SK-N-SH (cell line): ENCODE results near the gene PALM.
"Not testable (repeated sequence)": the region's sequence is repeated elsewhere in the genome, so short reads cannot be mapped to it uniquely, and the experiment has no call there.

Experiments used
- CTCF ChIP-seq: fragments of 200-600 bp; sonication (generic); IDR thresholded peaks from 2 replicates; pipeline ENCODE4 v1.6.1; 2017; ENCODE audit warnings: antibody characterized with exemption, mild to moderate bottlenecking, moderate library complexity
- EP300 ChIP-seq, 2 experiments: IDR thresholded peaks; 2 replicates each; pipeline versions ENCODE4 v1.4.0 to v1.6.1; 2012; ENCODE audit warnings: borderline replicate concordance in 1 of 2, low read depth in 1 of 2, low read length in 1 of 2
- JUND ChIP-seq: IDR thresholded peaks from 2 replicates; pipeline ENCODE4 v1.4.0; 2012
- NFIC ChIP-seq: IDR thresholded peaks from 2 replicates; pipeline ENCODE4 v1.4.0; 2012; ENCODE audit warnings: borderline replicate concordance
- SMC3 ChIP-seq: IDR thresholded peaks from 2 replicates; pipeline ENCODE4 v1.6.1; 2012; ENCODE audit warnings: low read depth, low read length, improper control_type of control experiment
- ZBTB33 ChIP-seq: IDR thresholded peaks from 2 replicates; pipeline ENCODE4 v1.4.0; 2012; ENCODE audit warnings: low read depth, borderline replicate concordance
- TF ChIP-seq, protein P1 (sequence below): IDR thresholded peaks from 2 replicates; pipeline ENCODE4 v1.6.1; 2012; ENCODE audit warnings: mild to moderate bottlenecking, low read depth, low read length, moderate library complexity
- TF ChIP-seq, protein P2 (sequence below): fragments of 150-350 bp; IDR thresholded peaks from 2 replicates; pipeline ENCODE4 v1.6.1; 2017; ENCODE audit warnings: antibody characterized with exemption, low read length, low read depth, borderline replicate concordance
- TF ChIP-seq, protein P3 (sequence below): IDR thresholded peaks from 2 replicates; pipeline ENCODE4 v1.4.0; 2012; ENCODE audit warnings: low read depth

GRCh38 chr19:668675-669434 lies 39.9 kb upstream of the PALM start:
- TF ChIP-seq ZBTB33; CTCF; NFIC; SMC3; EP300 (IDR thresholded peaks at IDR 0.05; ENCODE audit: borderline replicate concordance in 1 of 2, low read depth in 1 of 2, low read length in 1 of 2); JUND: not testable (repeated sequence)
- TF ChIP-seq, protein P1, sequence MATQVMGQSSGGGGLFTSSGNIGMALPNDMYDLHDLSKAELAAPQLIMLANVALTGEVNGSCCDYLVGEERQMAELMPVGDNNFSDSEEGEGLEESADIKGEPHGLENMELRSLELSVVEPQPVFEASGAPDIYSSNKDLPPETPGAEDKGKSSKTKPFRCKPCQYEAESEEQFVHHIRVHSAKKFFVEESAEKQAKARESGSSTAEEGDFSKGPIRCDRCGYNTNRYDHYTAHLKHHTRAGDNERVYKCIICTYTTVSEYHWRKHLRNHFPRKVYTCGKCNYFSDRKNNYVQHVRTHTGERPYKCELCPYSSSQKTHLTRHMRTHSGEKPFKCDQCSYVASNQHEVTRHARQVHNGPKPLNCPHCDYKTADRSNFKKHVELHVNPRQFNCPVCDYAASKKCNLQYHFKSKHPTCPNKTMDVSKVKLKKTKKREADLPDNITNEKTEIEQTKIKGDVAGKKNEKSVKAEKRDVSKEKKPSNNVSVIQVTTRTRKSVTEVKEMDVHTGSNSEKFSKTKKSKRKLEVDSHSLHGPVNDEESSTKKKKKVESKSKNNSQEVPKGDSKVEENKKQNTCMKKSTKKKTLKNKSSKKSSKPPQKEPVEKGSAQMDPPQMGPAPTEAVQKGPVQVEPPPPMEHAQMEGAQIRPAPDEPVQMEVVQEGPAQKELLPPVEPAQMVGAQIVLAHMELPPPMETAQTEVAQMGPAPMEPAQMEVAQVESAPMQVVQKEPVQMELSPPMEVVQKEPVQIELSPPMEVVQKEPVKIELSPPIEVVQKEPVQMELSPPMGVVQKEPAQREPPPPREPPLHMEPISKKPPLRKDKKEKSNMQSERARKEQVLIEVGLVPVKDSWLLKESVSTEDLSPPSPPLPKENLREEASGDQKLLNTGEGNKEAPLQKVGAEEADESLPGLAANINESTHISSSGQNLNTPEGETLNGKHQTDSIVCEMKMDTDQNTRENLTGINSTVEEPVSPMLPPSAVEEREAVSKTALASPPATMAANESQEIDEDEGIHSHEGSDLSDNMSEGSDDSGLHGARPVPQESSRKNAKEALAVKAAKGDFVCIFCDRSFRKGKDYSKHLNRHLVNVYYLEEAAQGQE: not testable (repeated sequence)
- TF ChIP-seq, protein P2, sequence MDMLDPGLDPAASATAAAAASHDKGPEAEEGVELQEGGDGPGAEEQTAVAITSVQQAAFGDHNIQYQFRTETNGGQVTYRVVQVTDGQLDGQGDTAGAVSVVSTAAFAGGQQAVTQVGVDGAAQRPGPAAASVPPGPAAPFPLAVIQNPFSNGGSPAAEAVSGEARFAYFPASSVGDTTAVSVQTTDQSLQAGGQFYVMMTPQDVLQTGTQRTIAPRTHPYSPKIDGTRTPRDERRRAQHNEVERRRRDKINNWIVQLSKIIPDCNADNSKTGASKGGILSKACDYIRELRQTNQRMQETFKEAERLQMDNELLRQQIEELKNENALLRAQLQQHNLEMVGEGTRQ: not testable (repeated sequence)
- TF ChIP-seq, protein P3, sequence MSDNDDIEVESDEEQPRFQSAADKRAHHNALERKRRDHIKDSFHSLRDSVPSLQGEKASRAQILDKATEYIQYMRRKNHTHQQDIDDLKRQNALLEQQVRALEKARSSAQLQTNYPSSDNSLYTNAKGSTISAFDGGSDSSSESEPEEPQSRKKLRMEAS: not testable (repeated sequence)
